T-helper 9 cell (primary cell): ENCODE data around the gene NIM1K.
"Not testable (repeated sequence)": the region's sequence is repeated elsewhere in the genome, so short reads cannot be mapped to it uniquely, and the experiment has no call there.

Source experiments
- DNase-seq: peaks from one replicate; pipeline ENCODE4 v3.0.0-alpha.2; 2020

Gene NIM1K

GRCh38 chr5:43315263-43315662 is 123.2 kb downstream of the NIM1K start:
- no peak for DNase-seq

- DNase-seq = no peak
Measured at GRCh38 chr5:43315682-43316081, 123.7 kb downstream of the NIM1K start.

GRCh38 chr5:43316421-43316820 is 124.4 kb downstream of the NIM1K start:
- no peak for DNase-seq

GRCh38 chr5:43320846-43321245 is 128.8 kb downstream of the NIM1K start:
- no peak for DNase-seq

GRCh38 chr5:43323488-43323887 is 131.5 kb downstream of the NIM1K start:
- DNase-seq = not testable (repeated sequence)

GRCh38 chr5:43325624-43326023 is 133.6 kb downstream of the NIM1K start:
- not testable (repeated sequence) for DNase-seq
